HG02623 (cell line): Measurements from ENCODE around the gene KLC1.

ENCODE experiments used
- ATAC-seq: cut with Tn5 transposase; IDR thresholded peaks from one replicate; pipeline ENCODE4 v1.9.1; 2021; ENCODE audit warnings: moderate library complexity; ENCODE audit not compliant: unreplicated experiment

Gene KLC1

GRCh38 chr14:103732868-103733620, 104.0 kb downstream of the KLC1 start:
- ATAC-seq: no peak

- no peak for ATAC-seq
Observed at GRCh38 chr14:103733651-103734050, 104.6 kb downstream of the KLC1 start.

GRCh38 chr14:103734081-103734888, 105.3 kb downstream of the KLC1 start:
- no peak for ATAC-seq

GRCh38 chr14:103735022-103735421, 106.0 kb downstream of the KLC1 start:
- ATAC-seq: no peak

GRCh38 chr14:103735439-103735814, 106.4 kb downstream of the KLC1 start:
- ATAC-seq: no peak

- no peak for ATAC-seq
Observed at GRCh38 chr14:103735815-103736545, 107.0 kb downstream of the KLC1 start.

- ATAC-seq: no peak
Observed at GRCh38 chr14:103736546-103737431, 107.8 kb downstream of the KLC1 start.

- ATAC-seq: no peak
Observed at GRCh38 chr14:103737432-103738045, 108.5 kb downstream of the KLC1 start.

- no peak for ATAC-seq
Observed at GRCh38 chr14:103738166-103738565, 109.2 kb downstream of the KLC1 start.

GRCh38 chr14:103738701-103739451, 109.9 kb downstream of the KLC1 start:
- no peak for ATAC-seq

GRCh38 chr14:103739466-103739792, 110.4 kb downstream of the KLC1 start:
- no peak for ATAC-seq

- no peak for ATAC-seq
Observed at GRCh38 chr14:103739793-103740501, 110.9 kb downstream of the KLC1 start.

GRCh38 chr14:103740991-103741689, 112.1 kb downstream of the KLC1 start:
- no peak for ATAC-seq

GRCh38 chr14:103741876-103742275, 112.9 kb downstream of the KLC1 start:
- ATAC-seq: no peak

GRCh38 chr14:103742499-103743255, 113.7 kb downstream of the KLC1 start:
- no peak for ATAC-seq

- no peak for ATAC-seq
Observed at GRCh38 chr14:103743691-103744090, 114.7 kb downstream of the KLC1 start.

GRCh38 chr14:103744621-103745395, 115.8 kb downstream of the KLC1 start:
- ATAC-seq: no peak
